GM19324 (cell line): ENCODE data around the gene VAPB.
"Not testable (repeated sequence)": the region's sequence is repeated elsewhere in the genome, so short reads cannot be mapped to it uniquely, and the experiment has no call there.

Source experiments
- ATAC-seq: cut with Tn5 transposase; IDR thresholded peaks from one replicate; pipeline ENCODE4 v1.9.1; 2021; ENCODE audit warnings: mild to moderate bottlenecking, moderate library complexity; ENCODE audit not compliant: unreplicated experiment, low FRiP score

Gene VAPB

DNA sequence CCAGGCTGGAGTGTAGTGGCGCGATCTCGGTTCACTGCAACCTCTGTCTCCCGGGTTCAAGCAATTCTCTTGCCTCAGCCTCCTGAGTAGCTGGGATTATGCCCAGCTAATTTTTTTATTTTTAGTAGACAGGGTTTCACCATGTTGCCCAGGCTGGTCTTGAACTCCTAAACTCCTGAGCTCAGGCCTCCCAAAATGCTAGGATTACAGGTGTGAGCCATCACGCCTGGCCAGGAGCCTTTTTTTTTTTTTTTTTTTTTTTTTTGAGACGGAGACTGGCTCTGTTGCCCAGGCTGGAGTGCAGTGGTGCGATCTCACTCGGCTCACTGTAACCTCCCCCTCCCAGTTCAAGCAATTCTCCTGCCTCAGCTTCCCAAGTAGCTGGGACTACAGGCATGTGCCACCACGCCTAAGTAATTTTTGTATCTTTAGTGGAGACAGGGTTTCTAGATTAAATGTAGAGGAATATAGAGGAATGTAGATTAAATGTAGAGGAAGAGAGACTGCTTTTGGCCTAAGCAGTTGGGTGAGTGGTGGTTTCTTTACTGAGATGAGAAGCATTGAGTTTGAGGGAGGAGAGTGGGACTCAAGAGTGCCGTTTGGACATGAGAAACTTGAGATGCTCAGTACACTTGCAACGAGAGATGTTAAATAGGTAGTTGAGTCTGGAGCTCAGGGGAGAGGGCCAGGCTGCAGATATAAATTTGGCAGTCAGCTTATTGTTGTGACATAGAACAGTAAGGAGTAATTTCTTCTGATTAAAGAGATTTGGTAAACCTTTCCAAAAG, 16.7 kb downstream of the VAPB start:
- no peak for ATAC-seq

DNA sequence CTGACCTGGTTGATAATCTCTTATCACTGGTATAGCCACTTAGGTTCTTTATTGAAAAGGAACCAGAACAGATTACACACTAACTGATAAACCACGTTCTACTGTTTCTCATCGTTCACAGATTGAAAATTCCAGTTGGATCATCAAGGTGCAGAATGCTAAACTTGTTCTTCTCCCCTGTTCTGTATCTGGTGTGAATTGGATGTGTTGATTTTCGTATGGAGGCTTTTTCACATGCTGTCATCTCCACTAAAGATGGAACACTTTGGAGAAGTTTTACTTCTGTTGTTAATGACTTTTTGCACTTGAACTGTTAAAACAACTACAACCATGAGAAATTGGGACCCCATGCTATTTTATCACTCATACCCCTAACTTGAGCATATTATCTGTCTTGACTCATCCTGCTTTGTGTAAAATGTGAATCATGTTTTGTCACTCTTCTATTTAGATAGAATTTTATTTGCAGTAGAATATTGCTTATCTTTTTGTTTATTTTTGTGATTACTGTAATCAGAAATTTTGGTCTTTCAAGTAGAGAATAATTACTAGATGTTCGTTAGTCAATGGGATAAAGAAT, 17.5 kb downstream of the VAPB start:
- no peak for ATAC-seq

DNA sequence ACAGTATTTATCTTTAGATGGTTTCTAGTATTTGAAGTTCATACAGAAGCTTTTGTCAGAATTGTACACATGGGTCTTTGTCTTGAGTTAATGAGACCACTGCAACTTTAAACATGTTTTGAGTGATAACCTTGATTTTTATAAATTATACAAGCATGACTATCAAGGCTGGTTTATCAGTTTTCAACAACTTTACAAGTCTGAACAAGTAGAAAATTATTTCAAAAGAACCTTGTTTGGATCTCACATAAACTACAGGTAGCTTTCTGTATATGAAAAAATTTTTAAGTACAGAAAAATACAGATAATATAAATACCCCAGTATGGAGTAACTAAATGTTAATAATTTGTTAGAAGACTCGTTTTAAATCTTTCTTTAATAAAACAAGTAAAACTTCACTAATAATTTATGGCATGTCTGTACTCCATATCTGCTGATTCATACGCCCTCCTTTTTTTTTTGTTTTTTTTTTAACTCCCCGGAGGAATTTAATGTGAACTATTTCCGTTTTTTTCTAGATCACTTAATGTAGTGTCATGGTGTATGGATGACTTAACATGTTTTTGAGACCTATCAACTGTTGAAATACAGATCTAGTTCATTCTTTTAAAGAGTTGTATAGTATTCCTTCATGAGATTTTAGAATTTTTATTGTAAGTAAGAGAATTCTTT, 18.3 kb downstream of the VAPB start:
- no peak for ATAC-seq

DNA sequence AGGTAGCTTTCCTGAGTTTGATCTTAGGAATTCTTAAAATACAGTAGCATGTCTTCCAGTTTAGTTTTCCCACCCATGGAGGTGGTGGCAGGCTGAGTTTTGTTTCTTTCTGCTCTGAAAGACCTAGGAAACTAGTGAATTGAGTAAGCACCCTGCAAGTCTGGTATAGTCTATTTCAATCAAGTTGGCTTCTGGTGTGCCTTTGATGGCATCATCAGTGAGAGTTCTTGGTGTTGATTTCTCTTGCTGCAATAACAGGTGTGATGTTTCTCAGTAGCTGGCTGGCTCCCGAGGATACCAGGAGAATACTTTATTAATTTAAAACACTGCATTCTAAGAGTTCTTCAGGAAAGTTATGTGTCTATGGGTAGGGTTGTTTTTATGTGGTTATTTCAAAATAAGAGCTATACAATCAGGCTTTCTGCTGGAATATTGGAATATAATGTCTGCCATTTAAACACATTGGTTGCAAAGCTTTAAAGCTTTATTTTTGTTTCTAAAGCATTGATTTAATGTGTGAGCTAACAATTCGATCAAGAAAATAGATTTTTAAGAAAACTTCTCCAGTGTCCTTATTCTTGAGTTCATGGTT, 19.0 kb downstream of the VAPB start:
- ATAC-seq = no peak

DNA sequence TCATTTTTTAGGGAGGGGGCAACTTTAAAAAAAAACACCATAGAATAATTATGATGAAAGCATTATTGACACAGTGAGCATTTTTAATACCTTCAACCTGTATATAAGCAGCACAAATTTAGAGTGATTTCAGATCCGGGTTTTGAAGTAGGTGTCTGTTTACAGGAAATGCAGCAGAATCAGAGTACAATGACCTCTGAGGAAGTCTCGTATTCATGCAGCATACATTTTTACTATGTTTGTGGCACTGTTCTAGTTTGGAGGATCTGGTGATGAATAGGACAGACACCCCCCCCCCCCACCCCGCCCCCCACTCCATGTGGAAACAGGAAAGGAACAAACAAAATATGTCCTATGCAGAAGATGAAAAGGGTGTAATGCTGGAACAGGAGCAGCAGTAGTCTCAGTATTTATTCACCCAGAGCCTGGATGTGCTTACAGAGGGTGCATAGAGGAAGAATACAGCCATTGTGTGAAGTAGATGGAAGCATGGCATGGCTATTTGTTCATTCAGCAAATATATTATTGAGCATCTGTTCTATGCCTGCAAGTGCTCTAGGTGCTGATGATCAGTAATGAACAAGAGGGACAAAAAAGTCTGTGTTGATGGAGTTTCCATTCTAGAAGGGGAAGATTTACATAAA, 19.7 kb downstream of the VAPB start:
- no peak for ATAC-seq

DNA sequence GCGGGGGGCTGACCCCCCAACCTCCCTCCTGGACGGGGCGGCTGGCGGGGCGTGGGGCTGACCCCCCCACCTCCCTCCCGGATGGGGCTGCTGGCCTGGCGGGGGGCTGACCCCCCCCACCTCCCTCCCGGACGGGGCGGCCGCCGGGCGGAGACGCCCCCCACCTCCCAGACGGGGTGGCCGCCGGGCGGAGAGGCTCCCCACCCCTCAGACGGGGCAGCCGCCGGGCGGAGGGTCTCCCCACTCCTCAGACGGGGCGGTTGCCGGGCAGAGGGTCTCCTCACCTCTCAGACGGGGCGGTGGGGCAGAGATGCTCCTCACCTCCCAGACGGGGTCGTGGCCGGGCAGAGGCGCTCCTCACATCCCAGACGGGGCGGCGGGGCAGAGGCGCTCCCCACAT, 25.2 kb downstream of the VAPB start:
- ATAC-seq = not testable (repeated sequence)

DNA sequence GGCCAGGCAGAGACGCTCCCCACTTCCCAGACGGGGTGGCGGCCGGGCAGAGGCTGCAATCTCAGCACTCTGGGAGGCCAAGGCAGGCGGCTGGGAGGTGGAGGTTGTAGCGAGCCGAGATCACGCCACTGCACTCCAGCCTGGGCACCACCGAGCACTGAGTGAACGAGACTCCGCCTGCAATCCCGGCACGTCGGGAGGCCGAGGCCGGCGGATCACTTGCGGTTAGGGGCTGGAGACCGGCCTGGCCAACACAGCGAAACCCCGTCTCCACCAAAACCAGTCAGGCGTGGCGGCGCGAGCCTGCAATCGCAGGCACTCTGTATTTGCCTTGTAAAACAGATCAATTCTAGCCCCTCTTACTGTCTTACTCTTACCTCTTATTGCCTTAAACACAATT, 25.8 kb downstream of the VAPB start:
- not testable (repeated sequence) for ATAC-seq

DNA sequence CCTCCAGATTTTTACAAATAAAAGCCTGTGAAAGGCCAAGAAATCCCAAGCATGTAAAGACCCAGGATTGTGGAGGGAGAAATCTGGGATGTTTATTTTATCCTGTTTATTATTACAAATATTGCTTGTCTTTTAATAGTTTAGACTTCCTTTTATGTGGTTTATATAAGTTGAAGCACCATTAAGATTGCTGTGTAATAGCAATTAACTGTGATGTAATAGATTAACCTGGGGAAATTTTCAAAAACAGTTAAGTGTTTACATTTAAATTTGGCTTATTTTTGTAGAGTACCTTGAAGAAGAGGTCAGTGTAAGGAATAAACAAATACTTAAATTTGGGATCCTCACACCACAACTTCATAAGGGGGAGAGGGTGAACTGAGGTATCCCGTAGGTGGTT, 27.0 kb downstream of the VAPB start:
- ATAC-seq = no peak

DNA sequence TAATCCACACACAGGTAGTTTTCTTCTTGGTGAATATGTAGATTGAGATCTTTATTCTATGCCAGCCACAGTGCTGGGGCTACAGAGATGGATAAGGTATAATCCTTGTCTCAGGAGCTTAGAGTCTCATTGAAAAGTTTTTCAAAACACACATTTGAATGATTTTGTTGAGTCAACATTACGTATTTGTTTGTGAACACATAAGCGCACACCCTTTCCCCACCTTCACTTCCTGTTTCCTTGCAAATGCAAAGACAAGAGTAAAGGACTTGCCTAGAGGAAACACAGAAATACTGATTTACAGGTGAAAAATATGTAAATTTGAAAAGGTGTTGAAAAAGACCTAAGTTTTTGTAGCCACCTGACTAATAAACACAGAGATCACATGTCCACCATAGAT, 27.8 kb downstream of the VAPB start:
- no peak for ATAC-seq

DNA sequence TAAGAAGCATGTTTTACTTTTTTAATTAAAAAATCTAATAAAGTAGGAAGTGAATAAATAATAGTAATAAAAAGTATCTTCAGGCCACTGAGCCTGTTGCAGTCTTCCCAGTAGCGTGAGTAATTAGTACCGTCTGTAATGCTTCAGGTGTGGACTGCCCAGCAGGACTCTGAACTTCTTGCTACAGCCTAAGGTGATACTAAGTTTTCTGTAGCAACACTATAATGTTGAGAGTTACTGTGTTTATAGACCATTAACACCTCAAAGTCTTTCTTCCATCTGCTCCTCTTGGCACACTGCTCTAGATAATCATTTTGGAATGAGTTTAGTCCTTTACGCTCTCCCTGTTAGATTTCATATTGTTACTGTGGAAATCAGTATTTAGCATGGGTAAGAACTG, 28.4 kb downstream of the VAPB start:
- no peak for ATAC-seq

DNA sequence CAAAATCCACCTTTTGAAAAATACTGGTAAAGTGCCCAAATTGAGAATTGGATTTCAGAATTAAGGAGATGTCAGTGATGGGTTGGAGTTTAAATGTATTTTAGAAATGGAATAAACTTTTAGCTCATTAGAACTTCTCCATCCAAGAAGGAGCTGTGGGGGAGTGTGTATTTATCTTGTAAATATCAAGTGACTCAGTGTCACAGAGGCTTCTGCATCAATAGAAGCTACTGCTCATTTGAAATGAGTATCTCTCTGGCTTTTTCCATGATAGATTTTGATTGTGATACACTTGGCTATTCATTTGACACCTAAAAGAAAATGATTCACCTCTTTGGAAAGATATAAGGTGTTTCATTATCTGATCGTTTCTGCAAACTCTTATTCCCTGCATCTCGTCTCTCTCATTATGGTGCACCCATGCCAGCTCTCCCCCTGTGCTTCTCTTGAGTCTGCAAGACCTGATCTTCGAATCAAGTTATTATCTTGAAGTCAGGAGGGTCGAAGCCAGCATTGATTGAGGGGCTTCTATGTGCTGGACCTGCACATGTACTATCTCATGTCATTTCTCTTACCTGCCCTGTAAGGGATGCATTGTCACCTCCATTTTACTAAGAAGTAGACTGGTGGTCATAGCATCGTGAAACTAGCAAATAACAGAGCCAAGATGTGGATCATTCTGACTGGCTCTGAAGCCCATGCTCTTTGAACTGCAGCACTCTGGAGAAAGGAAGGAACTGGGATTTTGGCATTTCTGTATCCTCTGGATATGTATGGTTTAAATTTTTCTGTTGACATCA, 30.1 kb downstream of the VAPB start:
- no peak for ATAC-seq

DNA sequence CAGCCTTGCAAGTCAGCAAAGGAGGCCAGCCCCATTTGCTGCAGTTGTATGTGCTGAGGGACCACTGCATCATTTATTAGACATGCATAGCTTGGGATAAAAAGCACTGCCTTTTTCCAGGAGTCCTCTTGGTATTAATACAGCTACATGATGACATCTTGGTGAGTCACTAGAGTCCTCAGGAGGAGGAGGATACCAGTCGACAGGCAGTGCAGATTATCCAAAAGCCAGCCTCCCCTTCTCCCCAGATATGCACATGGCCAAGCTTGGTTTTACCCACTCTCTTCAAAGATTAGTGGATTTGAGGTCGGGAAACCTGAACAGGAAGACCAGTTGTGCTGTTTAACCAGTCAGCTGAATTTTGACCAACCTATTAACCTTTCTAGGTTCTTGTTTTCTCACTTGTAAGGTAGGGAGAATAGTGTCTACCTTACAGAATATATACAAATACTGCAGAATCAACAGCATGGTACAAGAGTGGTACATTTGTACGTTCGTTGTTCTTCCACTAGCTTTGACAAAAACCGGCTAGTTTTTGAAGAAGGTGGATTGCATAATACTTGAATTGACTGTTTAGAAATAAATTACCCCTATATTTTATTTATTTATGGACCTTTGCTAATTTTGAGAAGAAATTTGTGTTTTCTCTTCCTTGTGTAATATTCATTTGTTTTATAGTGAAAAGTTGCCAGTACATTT, 31.9 kb downstream of the VAPB start:
- no peak for ATAC-seq

DNA sequence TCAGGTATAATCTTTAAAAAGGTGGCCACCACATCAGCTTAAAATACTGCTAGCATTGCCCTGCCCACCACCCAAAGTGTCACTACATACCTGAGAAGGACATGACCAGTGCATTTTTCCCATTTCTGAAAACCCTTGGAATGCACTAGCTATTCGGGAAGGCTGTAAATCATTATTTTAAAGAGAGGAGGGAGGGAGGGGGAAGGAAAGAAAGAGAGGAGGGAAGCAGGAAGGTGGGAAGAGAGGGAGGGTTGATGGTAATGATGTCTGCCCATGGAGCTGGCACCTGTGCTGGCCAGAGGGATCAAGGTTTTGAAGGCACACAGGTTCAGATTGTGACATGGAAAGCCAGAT, 32.4 kb downstream of the VAPB start:
- no peak for ATAC-seq

DNA sequence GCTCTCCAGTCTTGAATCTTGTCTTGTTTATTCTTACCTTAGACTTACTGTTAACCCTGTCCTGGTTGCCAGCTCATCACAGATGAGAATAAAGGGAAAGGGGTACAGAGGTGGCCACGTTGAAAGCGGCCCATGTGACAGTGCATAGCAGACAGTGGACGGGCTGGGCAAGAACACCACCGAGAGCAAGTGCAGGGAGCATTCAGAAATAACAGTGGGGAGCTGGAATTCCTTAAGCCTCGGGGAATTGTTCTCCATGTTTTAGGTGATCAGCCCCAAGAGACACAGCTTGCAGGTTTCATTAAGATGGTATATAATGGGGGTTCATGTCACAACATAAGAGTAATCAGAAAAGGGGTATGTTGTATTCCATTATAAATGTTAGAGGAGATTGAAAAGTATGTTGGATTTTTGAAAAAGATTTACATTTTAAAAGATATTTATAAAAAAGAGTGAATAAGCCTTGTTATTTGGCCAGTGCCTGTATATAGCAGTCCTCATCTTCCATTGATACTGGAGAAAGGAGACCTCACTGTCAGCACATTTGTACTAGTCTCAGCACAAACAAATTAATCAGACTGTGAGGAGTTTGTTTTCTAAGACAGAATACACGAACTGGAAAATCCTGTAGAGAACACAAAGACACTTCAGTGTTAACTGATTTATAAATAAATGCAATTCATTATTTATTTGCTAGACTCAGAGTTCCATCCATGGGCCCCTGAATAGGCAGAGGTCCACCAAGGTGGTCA, 35.4 kb downstream of the VAPB start:
- ATAC-seq = no peak

DNA sequence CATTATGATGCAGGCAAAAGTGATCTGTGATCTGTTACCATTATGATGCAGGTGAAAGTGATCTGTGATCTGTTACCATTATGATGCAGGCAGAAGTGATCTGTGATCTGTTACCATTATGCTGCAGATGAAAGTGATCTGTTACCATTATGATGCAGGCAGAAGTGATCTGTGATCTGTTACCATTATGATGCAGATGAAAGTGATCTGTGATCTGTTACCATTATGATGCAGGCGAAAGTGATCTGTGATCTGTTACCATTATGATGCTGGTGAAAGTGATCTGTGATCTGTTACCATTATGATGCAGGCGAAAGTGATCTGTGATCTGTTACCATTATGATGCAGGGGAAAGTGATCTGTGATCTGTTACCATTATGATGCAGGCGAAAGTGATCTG, 38.5 kb downstream of the VAPB start:
- not testable (repeated sequence) for ATAC-seq

DNA sequence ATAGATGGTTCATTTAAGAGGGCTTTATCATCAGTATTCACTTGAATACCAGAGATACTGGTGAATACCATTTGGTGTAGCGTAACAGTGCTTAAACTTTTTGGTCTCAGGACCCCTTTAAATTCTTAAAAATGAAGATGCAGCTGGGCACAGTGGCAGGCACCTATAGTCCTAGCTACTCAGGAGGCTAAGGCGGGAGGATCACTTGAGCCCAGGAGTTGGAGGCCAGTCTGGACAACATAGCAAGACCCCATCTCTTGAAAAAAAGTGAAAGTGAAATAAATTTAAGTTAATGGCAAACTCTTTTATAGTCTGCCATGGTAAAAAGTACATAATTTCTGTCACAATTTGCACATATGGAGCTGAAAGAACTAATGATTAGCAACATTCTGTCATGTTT, 39.3 kb downstream of the VAPB start:
- no peak for ATAC-seq

DNA sequence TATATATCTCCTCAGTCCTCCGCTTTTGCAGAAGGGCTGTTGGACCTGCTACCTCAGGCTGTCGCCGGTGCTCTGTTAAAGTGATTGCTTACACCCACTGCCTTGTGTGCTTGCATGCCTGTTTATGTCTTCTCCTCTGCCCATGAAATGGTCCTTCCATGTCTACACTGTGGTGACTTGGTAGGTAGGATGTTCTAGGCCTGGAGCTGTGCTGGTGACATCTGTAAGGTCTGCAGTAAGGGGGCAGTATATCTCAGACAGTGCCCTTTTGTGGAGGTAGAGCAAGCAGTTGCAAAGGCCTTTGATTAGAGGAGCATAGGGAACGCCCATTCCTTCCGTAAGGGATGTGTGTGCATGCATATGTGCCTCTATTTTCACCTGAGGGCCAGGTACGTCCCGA, 40.3 kb downstream of the VAPB start:
- ATAC-seq = no peak

DNA sequence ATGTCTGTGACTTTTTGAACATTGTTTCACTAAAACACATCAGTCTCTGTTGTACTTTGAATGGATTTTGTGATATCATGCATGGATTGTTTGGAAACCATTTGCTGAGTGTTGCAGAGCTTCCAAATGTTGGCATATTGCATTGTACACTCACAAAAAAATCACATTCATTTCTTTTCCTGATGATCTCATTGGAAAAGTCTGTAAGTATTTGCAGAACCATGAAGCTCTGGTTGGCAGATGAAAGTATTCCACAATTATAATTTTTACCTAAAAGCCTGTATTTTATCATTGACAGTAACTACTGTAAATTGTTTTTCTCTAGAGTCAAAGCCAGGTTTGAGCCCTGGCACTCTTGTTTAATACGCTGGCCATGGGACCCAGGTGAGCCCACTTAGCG, 42.1 kb downstream of the VAPB start:
- ATAC-seq = no peak
